Neural cell (in vitro differentiated cells): Measurements from ENCODE around the gene MID2. TPM values are rescaled to one million over a fixed set of nuclear protein-coding genes. Genes with fewer than 3 reads are reported as not detected.
A peak's percentile ranks its signal among the peaks of the same experiment; 100 is the strongest.

ENCODE experiments used
- H2AFZ ChIP-seq: fragments of 200-600, 300-800 bp; sonication (generic), shearing (Covaris generic); 2 replicates; pipeline ENCODE4 v1.6.0; 2014; ENCODE audit warnings: low read depth, mild to moderate bottlenecking, antibody characterized with exemption, low read length, moderate library complexity
- H3F3A ChIP-seq: fragments of 200-600 bp; shearing (Covaris generic); 2 replicates; pipeline ENCODE4 v1.6.1; 2016; ENCODE audit warnings: mild to moderate bottlenecking, moderate library complexity, mixed read lengths, antibody characterized with exemption, low read length; ENCODE audit not compliant: insufficient read depth, poor library complexity, severe bottlenecking
- H3K27ac ChIP-seq: fragments of 200-600, 300-800 bp; sonication (generic), shearing (Covaris generic); 2 replicates; pipeline ENCODE4 v1.5.1; 2014; ENCODE audit warnings: mild to moderate bottlenecking, low read length, moderate library complexity
- H3K27me3 ChIP-seq: fragments of 300-800, 200-600 bp; sonication (generic), shearing (Covaris generic); 2 replicates; pipeline ENCODE4 v1.6.0; 2014; ENCODE audit warnings: mild to moderate bottlenecking, low read depth, low read length, moderate library complexity; ENCODE audit not compliant: insufficient read depth
- H3K36me3 ChIP-seq: fragments of 300-800, 200-600 bp; sonication (generic), shearing (Covaris generic); 2 replicates; pipeline ENCODE4 v1.5.1; 2014; ENCODE audit warnings: mild to moderate bottlenecking, antibody characterized with exemption, low read length, moderate library complexity; ENCODE audit not compliant: insufficient read depth
- H3K4me2 ChIP-seq: fragments of 300-800, 200-600 bp; sonication (generic), shearing (Covaris generic); 2 replicates; pipeline ENCODE4 v1.6.0; 2014; ENCODE audit warnings: mild to moderate bottlenecking, low read length
- H3K4me3 ChIP-seq: fragments of 300-800, 200-600 bp; sonication (generic), shearing (Covaris generic); 2 replicates; pipeline ENCODE4 v1.5.1; 2014; ENCODE audit warnings: mild to moderate bottlenecking, low read length, moderate library complexity
- H3K79me2 ChIP-seq: fragments of 200-600 bp; shearing (Covaris generic); replicated peaks from 2 replicates; pipeline ENCODE4 v1.6.0; 2014; ENCODE audit warnings: mild to moderate bottlenecking, low read length, moderate library complexity; ENCODE audit not compliant: insufficient read depth
- H3K9ac ChIP-seq: fragments of 300-800, 200-600 bp; sonication (generic), shearing (Covaris generic); 2 replicates; pipeline ENCODE4 v1.6.1; 2016; ENCODE audit warnings: mild to moderate bottlenecking, low read length, mixed read lengths
- H3K9me2 ChIP-seq: fragments of 200-600 bp; shearing (Covaris generic); 2 replicates; pipeline ENCODE4 v1.6.1; 2016; ENCODE audit warnings: mild to moderate bottlenecking, low read length, mixed read lengths; ENCODE audit not compliant: insufficient read depth
- H3K9me3 ChIP-seq: fragments of 200-600, 300-800 bp; sonication (generic), shearing (Covaris generic); 2 replicates; pipeline ENCODE4 v1.6.1; 2016; ENCODE audit warnings: mild to moderate bottlenecking, mixed run types, low read length, moderate library complexity, mixed read lengths
- H4K20me1 ChIP-seq: fragments of 200-600 bp; shearing (Covaris generic); 2 replicates; pipeline ENCODE4 v1.6.1; 2016; ENCODE audit warnings: mild to moderate bottlenecking, mixed run types; ENCODE audit not compliant: insufficient read depth
- EP300 ChIP-seq: fragments of 450-650 bp; conservative IDR thresholded peaks from 2 replicates; pipeline ENCODE4 v1.6.1; 2014; ENCODE audit warnings: antibody characterized with exemption, mild to moderate bottlenecking, moderate library complexity; ENCODE audit not compliant: poor library complexity, severe bottlenecking
- EZH2 ChIP-seq: fragments of 200-600, 300-800 bp; shearing (Covaris generic), sonication (generic); IDR thresholded peaks from 2 replicates; pipeline ENCODE4 v1.6.1; 2014; ENCODE audit warnings: antibody characterized with exemption, low read length, borderline replicate concordance, mild to moderate bottlenecking; ENCODE audit not compliant: insufficient read depth, poor library complexity, severe bottlenecking
- MXI1 ChIP-seq: fragments of 450-650 bp; conservative IDR thresholded peaks from 2 replicates; pipeline ENCODE4 v1.6.1; 2014; ENCODE audit warnings: antibody characterized with exemption, mild to moderate bottlenecking; ENCODE audit not compliant: poor library complexity, severe bottlenecking
- POLR2AphosphoS5 ChIP-seq: IDR thresholded peaks from 2 replicates; pipeline ENCODE4 v1.6.1; 2012
- RAD21 ChIP-seq: fragments of 450-650 bp; conservative IDR thresholded peaks from 2 replicates; pipeline ENCODE4 v1.6.1; 2014; ENCODE audit warnings: antibody characterized with exemption, mild to moderate bottlenecking, moderate library complexity
- SMC3 ChIP-seq: fragments of 450-650 bp; conservative IDR thresholded peaks from 2 replicates; pipeline ENCODE4 v1.6.1; 2014; ENCODE audit warnings: antibody characterized with exemption, mild to moderate bottlenecking, moderate library complexity; ENCODE audit not compliant: poor library complexity
- TAF1 ChIP-seq: IDR thresholded peaks from 2 replicates; pipeline ENCODE4 v1.6.1; 2012; ENCODE audit warnings: low read depth
- polyA plus RNA-seq: library from polyadenylated mRNA; depleted of rRNA; stranded (reverse); fragments of >200 nt; gene quantifications from 2 replicates; pipeline ENCODE4 v1.2.3, GENCODE V29; 2014
- TF ChIP-seq, protein P1 (sequence below): fragments of 450-650 bp; IDR thresholded peaks from 2 replicates; pipeline ENCODE4 v1.5.1; 2014; ENCODE audit warnings: antibody characterized with exemption, mild to moderate bottlenecking, moderate library complexity; ENCODE audit not compliant: poor library complexity, severe bottlenecking
- TF ChIP-seq, protein P2 (sequence below): IDR thresholded peaks from 2 replicates; pipeline ENCODE4 v1.6.1; 2012; ENCODE audit warnings: borderline replicate concordance

The MID2 gene
- polyA plus RNA-seq, 1 donor from 2014 or later: 4.2 TPM

DNA sequence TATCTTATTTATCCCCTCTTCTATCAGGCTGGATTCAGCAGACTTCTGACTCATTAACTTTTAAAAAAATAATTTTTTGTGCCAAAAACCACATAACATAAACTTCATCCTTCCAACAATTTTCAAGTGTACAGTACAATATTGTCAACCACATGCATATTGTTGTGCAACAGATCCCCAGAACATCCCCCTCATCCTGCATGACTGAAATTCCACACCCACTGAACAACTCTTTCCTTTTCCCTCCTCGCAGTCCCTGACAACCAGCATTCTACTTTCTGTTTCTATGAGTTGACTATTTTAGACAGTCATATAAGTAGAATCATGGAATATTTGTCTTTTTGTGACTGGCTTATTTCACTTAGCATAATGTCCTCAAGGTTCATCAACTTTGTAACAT, 2.2 kb upstream of the MID2 start:
- TF ChIP-seq POLR2AphosphoS5 (no peak), MXI1 (no peak), RAD21 (no peak), EZH2 (no peak), TAF1 (no peak), EP300 (no peak), SMC3 (no peak)
- TF ChIP-seq, protein P1, sequence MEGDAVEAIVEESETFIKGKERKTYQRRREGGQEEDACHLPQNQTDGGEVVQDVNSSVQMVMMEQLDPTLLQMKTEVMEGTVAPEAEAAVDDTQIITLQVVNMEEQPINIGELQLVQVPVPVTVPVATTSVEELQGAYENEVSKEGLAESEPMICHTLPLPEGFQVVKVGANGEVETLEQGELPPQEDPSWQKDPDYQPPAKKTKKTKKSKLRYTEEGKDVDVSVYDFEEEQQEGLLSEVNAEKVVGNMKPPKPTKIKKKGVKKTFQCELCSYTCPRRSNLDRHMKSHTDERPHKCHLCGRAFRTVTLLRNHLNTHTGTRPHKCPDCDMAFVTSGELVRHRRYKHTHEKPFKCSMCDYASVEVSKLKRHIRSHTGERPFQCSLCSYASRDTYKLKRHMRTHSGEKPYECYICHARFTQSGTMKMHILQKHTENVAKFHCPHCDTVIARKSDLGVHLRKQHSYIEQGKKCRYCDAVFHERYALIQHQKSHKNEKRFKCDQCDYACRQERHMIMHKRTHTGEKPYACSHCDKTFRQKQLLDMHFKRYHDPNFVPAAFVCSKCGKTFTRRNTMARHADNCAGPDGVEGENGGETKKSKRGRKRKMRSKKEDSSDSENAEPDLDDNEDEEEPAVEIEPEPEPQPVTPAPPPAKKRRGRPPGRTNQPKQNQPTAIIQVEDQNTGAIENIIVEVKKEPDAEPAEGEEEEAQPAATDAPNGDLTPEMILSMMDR: no peak
- TF ChIP-seq, protein P2, sequence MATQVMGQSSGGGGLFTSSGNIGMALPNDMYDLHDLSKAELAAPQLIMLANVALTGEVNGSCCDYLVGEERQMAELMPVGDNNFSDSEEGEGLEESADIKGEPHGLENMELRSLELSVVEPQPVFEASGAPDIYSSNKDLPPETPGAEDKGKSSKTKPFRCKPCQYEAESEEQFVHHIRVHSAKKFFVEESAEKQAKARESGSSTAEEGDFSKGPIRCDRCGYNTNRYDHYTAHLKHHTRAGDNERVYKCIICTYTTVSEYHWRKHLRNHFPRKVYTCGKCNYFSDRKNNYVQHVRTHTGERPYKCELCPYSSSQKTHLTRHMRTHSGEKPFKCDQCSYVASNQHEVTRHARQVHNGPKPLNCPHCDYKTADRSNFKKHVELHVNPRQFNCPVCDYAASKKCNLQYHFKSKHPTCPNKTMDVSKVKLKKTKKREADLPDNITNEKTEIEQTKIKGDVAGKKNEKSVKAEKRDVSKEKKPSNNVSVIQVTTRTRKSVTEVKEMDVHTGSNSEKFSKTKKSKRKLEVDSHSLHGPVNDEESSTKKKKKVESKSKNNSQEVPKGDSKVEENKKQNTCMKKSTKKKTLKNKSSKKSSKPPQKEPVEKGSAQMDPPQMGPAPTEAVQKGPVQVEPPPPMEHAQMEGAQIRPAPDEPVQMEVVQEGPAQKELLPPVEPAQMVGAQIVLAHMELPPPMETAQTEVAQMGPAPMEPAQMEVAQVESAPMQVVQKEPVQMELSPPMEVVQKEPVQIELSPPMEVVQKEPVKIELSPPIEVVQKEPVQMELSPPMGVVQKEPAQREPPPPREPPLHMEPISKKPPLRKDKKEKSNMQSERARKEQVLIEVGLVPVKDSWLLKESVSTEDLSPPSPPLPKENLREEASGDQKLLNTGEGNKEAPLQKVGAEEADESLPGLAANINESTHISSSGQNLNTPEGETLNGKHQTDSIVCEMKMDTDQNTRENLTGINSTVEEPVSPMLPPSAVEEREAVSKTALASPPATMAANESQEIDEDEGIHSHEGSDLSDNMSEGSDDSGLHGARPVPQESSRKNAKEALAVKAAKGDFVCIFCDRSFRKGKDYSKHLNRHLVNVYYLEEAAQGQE: no peak
- Histone ChIP-seq H3K79me2 (no peaks in the 10 kb centered on the region), H3F3A (no peaks in the 10 kb centered on the region), H3K36me3 (no peaks in the 10 kb centered on the region), H3K27me3 (no peaks in the 10 kb centered on the region), H3K27ac (no peak overlapping the region), H3K4me2 (no peak overlapping the region), H3K9ac (no peak overlapping the region), H4K20me1 (no peaks in the 10 kb centered on the region), H3K9me3 (no peaks in the 10 kb centered on the region), H2AFZ (no peak overlapping the region), H3K9me2 (no peaks in the 10 kb centered on the region), H3K4me3 (no peak overlapping the region)

DNA sequence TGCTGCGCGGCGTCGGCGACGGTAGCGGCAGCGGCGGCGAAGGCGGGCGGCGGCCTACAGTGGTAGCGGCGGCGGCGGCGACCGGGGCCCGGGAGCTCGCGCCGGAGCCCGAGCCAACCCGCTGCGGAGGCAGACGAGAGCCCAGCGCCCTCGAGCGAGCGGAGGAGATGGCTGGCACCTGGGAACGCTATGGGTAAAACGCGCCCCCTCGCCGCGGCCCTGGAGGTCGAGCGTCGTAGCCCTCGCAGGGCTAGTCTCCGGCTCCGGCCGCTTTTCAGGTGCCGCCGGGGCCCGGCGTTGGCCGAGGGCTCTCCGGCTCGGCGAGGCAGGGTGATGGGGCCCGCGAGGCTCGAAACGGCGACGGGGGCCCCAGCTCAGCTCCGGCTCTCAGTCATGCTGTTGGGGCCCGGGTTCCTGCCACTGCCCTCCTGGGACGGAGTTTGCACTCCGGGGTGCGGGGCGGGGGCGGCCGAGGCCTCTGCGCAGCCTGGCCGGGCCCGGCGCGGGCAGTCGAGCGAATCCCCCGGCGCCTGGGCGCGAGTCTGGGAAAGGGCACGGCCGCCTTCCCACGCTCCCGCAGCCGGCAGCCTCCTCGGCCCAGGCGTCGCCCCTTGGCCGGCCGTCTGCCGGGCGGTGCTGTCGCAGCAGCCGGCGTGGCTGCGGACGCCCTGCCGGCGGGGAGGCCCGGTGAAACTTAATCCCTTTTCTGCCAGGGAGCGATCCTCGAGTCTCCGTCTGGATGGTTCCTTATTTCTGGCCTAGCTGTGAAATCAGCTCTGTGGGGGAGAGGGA, 768 bp downstream of the MID2 start:
- no peaks in the 10 kb centered on the region for H3K27me3 ChIP-seq
- H3K9ac ChIP-seq: peak overlapping the region; percentile 63
- H2AFZ ChIP-seq: no peak overlapping the region

More for the DNA sequence above, 768 bp downstream of the MID2 start:
- H3K27ac ChIP-seq: peak overlapping the region; percentile 44
- no peaks in the 10 kb centered on the region for H3K9me2 ChIP-seq
- H3F3A ChIP-seq: no peaks in the 10 kb centered on the region
- H3K4me3 ChIP-seq: peak overlapping the region; percentile 69
- no peak overlapping the region for H3K4me2 ChIP-seq
- no peaks in the 10 kb centered on the region for H3K9me3 ChIP-seq
- H3K79me2 ChIP-seq: no peaks in the 10 kb centered on the region
- no peaks in the 10 kb centered on the region for H3K36me3 ChIP-seq
- no peak for TF ChIP-seq EP300
- TF ChIP-seq MXI1: no peak
- TF ChIP-seq TAF1: no peak
- TF ChIP-seq, protein P2: no peak
- no peak for TF ChIP-seq POLR2AphosphoS5
- TF ChIP-seq RAD21: no peak
- TF ChIP-seq, protein P1: no peak
- no peaks in the 10 kb centered on the region for H4K20me1 ChIP-seq
